Dendritic cell treated with granulocyte-macrophage colony-stimulating factor and Interleukin-4, amounts not matched to agents 40 ng/mL and 50 ng/mL, for 4 days (primary cell): Measurements from ENCODE around the gene AFF3.

Experiments
- H3K27ac Mint-ChIP-seq: one replicate; pipeline ENCODE4 v1.8.0; 2022; ENCODE audit warnings: mild to moderate bottlenecking, mixed read lengths
- H3K27me3 Mint-ChIP-seq: one replicate; pipeline ENCODE4 v1.8.0; 2022; ENCODE audit warnings: mild to moderate bottlenecking, mixed read lengths
- H3K36me3 Mint-ChIP-seq: one replicate; pipeline ENCODE4 v1.8.0; 2022; ENCODE audit warnings: low read depth, mixed read lengths
- H3K4me1 Mint-ChIP-seq: one replicate; pipeline ENCODE4 v1.8.0; 2022; ENCODE audit warnings: low read depth, mixed read lengths
- H3K4me3 Mint-ChIP-seq: one replicate; pipeline ENCODE4 v1.8.0; 2022; ENCODE audit warnings: mild to moderate bottlenecking, moderate library complexity, mixed read lengths
- H3K9me3 Mint-ChIP-seq: one replicate; pipeline ENCODE4 v1.8.0; 2022; ENCODE audit warnings: mixed read lengths
- intact Hi-C: fragments of 100-400 bp; cut with micrococcal nuclease; formaldehyde crosslinking; loops from one replicate; pipeline ENCODE4 v1.15.0; 2022

Gene AFF3

GRCh38 chr2:100142393-100142792, at the start of gene AFF3:
TSS of gene AFF3 (minus strand) at chr2:100142590. CDS start at chr2:100104454, 38,136 bp downstream.
- Mint-ChIP-seq H3K4me1 (peaks cover 65% of the 10 kb centered on the region), H3K4me3 (peak within 1 kb of the TSS; percentile 66), H3K9me3 (peaks cover 15% of the 10 kb centered on the region), H3K27ac (peak within 1 kb of the TSS; percentile 78), H3K27me3 (no peaks in the 10 kb centered on the region), H3K36me3 (no peaks in the 10 kb centered on the region)
- intact Hi-C loops: no loop called here

- peaks cover 7% of the 10 kb centered on the region for H3K9me3 Mint-ChIP-seq
- intact Hi-C loops: no loop called here
- no peaks in the 10 kb centered on the region for H3K27me3 Mint-ChIP-seq
- H3K27ac Mint-ChIP-seq: no peak overlapping the region
- peaks cover 58% of the 10 kb centered on the region for H3K4me1 Mint-ChIP-seq
- H3K4me3 Mint-ChIP-seq: no peak overlapping the region
- H3K36me3 Mint-ChIP-seq: no peaks in the 10 kb centered on the region
Measured at GRCh38 chr2:100189387-100189786, 47.0 kb upstream of the AFF3 start.

- Mint-ChIP-seq H3K9me3 (peaks cover 7% of the 10 kb centered on the region), H3K36me3 (no peaks in the 10 kb centered on the region), H3K4me1 (peaks cover 54% of the 10 kb centered on the region), H3K27me3 (no peaks in the 10 kb centered on the region), H3K27ac (no peak overlapping the region), H3K4me3 (no peak overlapping the region)
- intact Hi-C loops: no loop called here
Measured at GRCh38 chr2:100188326-100188725, 45.9 kb upstream of the AFF3 start.

GRCh38 chr2:100186126-100186525, 43.7 kb upstream of the AFF3 start:
- no peaks in the 10 kb centered on the region for H3K27me3 Mint-ChIP-seq
- H3K4me3 Mint-ChIP-seq: no peak overlapping the region
- H3K4me1 Mint-ChIP-seq: peaks cover 44% of the 10 kb centered on the region
- H3K9me3 Mint-ChIP-seq: no peaks in the 10 kb centered on the region
- intact Hi-C loops: no loop called here
- no peak overlapping the region for H3K27ac Mint-ChIP-seq
- H3K36me3 Mint-ChIP-seq: no peaks in the 10 kb centered on the region

- Mint-ChIP-seq H3K27me3 (no peaks in the 10 kb centered on the region), H3K4me3 (no peak overlapping the region), H3K27ac (no peak overlapping the region), H3K36me3 (no peaks in the 10 kb centered on the region), H3K4me1 (peaks cover 39% of the 10 kb centered on the region), H3K9me3 (no peaks in the 10 kb centered on the region)
- intact Hi-C loops: no loop called here
Measured at GRCh38 chr2:100185516-100185915, 43.1 kb upstream of the AFF3 start.

GRCh38 chr2:100185105-100185504, 42.7 kb upstream of the AFF3 start:
- no peak overlapping the region for H3K27ac Mint-ChIP-seq
- H3K4me1 Mint-ChIP-seq: peaks cover 39% of the 10 kb centered on the region
- no peaks in the 10 kb centered on the region for H3K9me3 Mint-ChIP-seq
- H3K4me3 Mint-ChIP-seq: no peak overlapping the region
- no peaks in the 10 kb centered on the region for H3K27me3 Mint-ChIP-seq
- intact Hi-C loops: no loop called here
- no peaks in the 10 kb centered on the region for H3K36me3 Mint-ChIP-seq

GRCh38 chr2:100184055-100184737, 41.8 kb upstream of the AFF3 start:
- no peaks in the 10 kb centered on the region for H3K9me3 Mint-ChIP-seq
- H3K27me3 Mint-ChIP-seq: no peaks in the 10 kb centered on the region
- H3K4me1 Mint-ChIP-seq: peaks cover 39% of the 10 kb centered on the region
- H3K27ac Mint-ChIP-seq: no peak overlapping the region
- intact Hi-C loops: no loop called here
- no peaks in the 10 kb centered on the region for H3K36me3 Mint-ChIP-seq
- H3K4me3 Mint-ChIP-seq: no peak overlapping the region

GRCh38 chr2:100182494-100183361, 40.3 kb upstream of the AFF3 start:
- no peak overlapping the region for H3K27ac Mint-ChIP-seq
- intact Hi-C loops: no loop called here
- H3K36me3 Mint-ChIP-seq: no peaks in the 10 kb centered on the region
- H3K9me3 Mint-ChIP-seq: no peaks in the 10 kb centered on the region
- peaks cover 39% of the 10 kb centered on the region for H3K4me1 Mint-ChIP-seq
- H3K4me3 Mint-ChIP-seq: no peak overlapping the region
- H3K27me3 Mint-ChIP-seq: no peaks in the 10 kb centered on the region

- no peak overlapping the region for H3K4me3 Mint-ChIP-seq
Measured at GRCh38 chr2:100180503-100180902, 38.1 kb upstream of the AFF3 start.

GRCh38 chr2:100179806-100180205, 37.4 kb upstream of the AFF3 start:
- Mint-ChIP-seq H3K4me1 (peaks cover 22% of the 10 kb centered on the region), H3K27ac (no peak overlapping the region), H3K9me3 (no peaks in the 10 kb centered on the region), H3K4me3 (no peak overlapping the region), H3K27me3 (no peaks in the 10 kb centered on the region), H3K36me3 (no peaks in the 10 kb centered on the region)
- intact Hi-C loops: no loop called here

More at GRCh38 chr2:100180503-100180902, 38.1 kb upstream of the AFF3 start:
- Mint-ChIP-seq H3K4me1 (peaks cover 29% of the 10 kb centered on the region), H3K27ac (no peak overlapping the region), H3K27me3 (no peaks in the 10 kb centered on the region), H3K36me3 (no peaks in the 10 kb centered on the region), H3K9me3 (no peaks in the 10 kb centered on the region)
- intact Hi-C loops: no loop called here

GRCh38 chr2:100178864-100179263, 36.5 kb upstream of the AFF3 start:
- no peaks in the 10 kb centered on the region for H3K36me3 Mint-ChIP-seq
- H3K4me1 Mint-ChIP-seq: peaks cover 15% of the 10 kb centered on the region
- H3K27ac Mint-ChIP-seq: no peak overlapping the region
- no peaks in the 10 kb centered on the region for H3K27me3 Mint-ChIP-seq
- no peaks in the 10 kb centered on the region for H3K9me3 Mint-ChIP-seq
- no peak overlapping the region for H3K4me3 Mint-ChIP-seq
- intact Hi-C loops: no loop called here

- H3K4me1 Mint-ChIP-seq: peaks cover 15% of the 10 kb centered on the region
- H3K9me3 Mint-ChIP-seq: no peaks in the 10 kb centered on the region
- intact Hi-C loops: no loop called here
- H3K27ac Mint-ChIP-seq: no peak overlapping the region
- no peak overlapping the region for H3K4me3 Mint-ChIP-seq
- H3K36me3 Mint-ChIP-seq: no peaks in the 10 kb centered on the region
- H3K27me3 Mint-ChIP-seq: no peaks in the 10 kb centered on the region
Measured at GRCh38 chr2:100178085-100178788, 35.8 kb upstream of the AFF3 start.

- no peaks in the 10 kb centered on the region for H3K27me3 Mint-ChIP-seq
- no peak overlapping the region for H3K27ac Mint-ChIP-seq
- H3K4me1 Mint-ChIP-seq: peaks cover 6% of the 10 kb centered on the region
- H3K4me3 Mint-ChIP-seq: no peak overlapping the region
- no peaks in the 10 kb centered on the region for H3K9me3 Mint-ChIP-seq
- no peaks in the 10 kb centered on the region for H3K36me3 Mint-ChIP-seq
- intact Hi-C loops: no loop called here
Measured at GRCh38 chr2:100176925-100177324, 34.5 kb upstream of the AFF3 start.

- intact Hi-C loops: no loop called here
- no peaks in the 10 kb centered on the region for H3K36me3 Mint-ChIP-seq
- H3K27me3 Mint-ChIP-seq: no peaks in the 10 kb centered on the region
- no peak overlapping the region for H3K4me3 Mint-ChIP-seq
- no peaks in the 10 kb centered on the region for H3K9me3 Mint-ChIP-seq
- peaks cover 6% of the 10 kb centered on the region for H3K4me1 Mint-ChIP-seq
- no peak overlapping the region for H3K27ac Mint-ChIP-seq
Measured at GRCh38 chr2:100174026-100174431, 31.6 kb upstream of the AFF3 start.
